Endothelial cell (in vitro differentiated cells): ENCODE measurements around the gene PSMD10. TPM values are rescaled to one million over a fixed set of nuclear protein-coding genes. Genes with fewer than 3 reads are reported as not detected.

Experiments
- DNase-seq: peaks from one replicate; pipeline ENCODE4 v3.0.0; 2021; ENCODE audit warnings: low spot score
- H3K27ac Mint-ChIP-seq: one replicate; pipeline ENCODE4 v1.8.0; 2021; ENCODE audit warnings: mixed read lengths, inconsistent platforms; ENCODE audit not compliant: unreplicated experiment
- H3K27me3 Mint-ChIP-seq: one replicate; pipeline ENCODE4 v1.8.0; 2021; ENCODE audit warnings: mild to moderate bottlenecking, moderate library complexity, mixed read lengths, inconsistent platforms; ENCODE audit not compliant: unreplicated experiment
- H3K36me3 Mint-ChIP-seq: one replicate; pipeline ENCODE4 v1.8.0; 2021; ENCODE audit warnings: mild to moderate bottlenecking, low read depth, mixed read lengths, inconsistent platforms; ENCODE audit not compliant: unreplicated experiment
- H3K4me1 Mint-ChIP-seq: one replicate; pipeline ENCODE4 v1.8.0; 2021; ENCODE audit warnings: mild to moderate bottlenecking, mixed read lengths, inconsistent platforms; ENCODE audit not compliant: unreplicated experiment
- H3K4me3 Mint-ChIP-seq: one replicate; pipeline ENCODE4 v1.8.0; 2021; ENCODE audit warnings: mild to moderate bottlenecking, mixed read lengths, inconsistent platforms; ENCODE audit not compliant: unreplicated experiment
- H3K9me3 Mint-ChIP-seq: one replicate; pipeline ENCODE4 v1.8.0; 2021; ENCODE audit warnings: mixed read lengths, inconsistent platforms; ENCODE audit not compliant: unreplicated experiment
- CTCF ChIP-seq: fragments of 200-600 bp; sonication (generic); IDR thresholded peaks from one replicate; pipeline ENCODE4 v1.5.0; 2021; ENCODE audit warnings: antibody characterized with exemption; ENCODE audit not compliant: unreplicated experiment
- total RNA-seq: library from RNA; stranded (reverse); fragmentation: NEBNext Ultra II Directional; extraction: Animal tissue kit (Norgen Biotek cat#: 25700); gene quantifications from one replicate; pipeline ENCODE4 v1.2.1, GENCODE V29; 2021; ENCODE audit not compliant: unreplicated experiment

PSMD10 gene
- total RNA-seq, 1 donor from 2014 or later, result 49.2 TPM

- H3K4me3 Mint-ChIP-seq, result no peak overlapping the region
- no peak for DNase-seq
- peaks cover 4% of the 10 kb centered on the region for H3K36me3 Mint-ChIP-seq
- H3K4me1 Mint-ChIP-seq, result no peaks in the 10 kb centered on the region
- H3K27me3 Mint-ChIP-seq, result no peaks in the 10 kb centered on the region
- H3K27ac Mint-ChIP-seq, result no peak overlapping the region
- no peak for TF ChIP-seq CTCF
- no peaks in the 10 kb centered on the region for H3K9me3 Mint-ChIP-seq
These were observed 10.2 kb downstream of the PSMD10 start for GRCh38 chrX:108081110-108081509.

GRCh38 chrX:108072746-108073145 is 18.6 kb downstream of the PSMD10 start:
- no peak for DNase-seq
- no peaks in the 10 kb centered on the region for H3K36me3 Mint-ChIP-seq
- no peak overlapping the region for H3K27ac Mint-ChIP-seq
- peaks cover 1% of the 10 kb centered on the region for H3K27me3 Mint-ChIP-seq
- H3K9me3 Mint-ChIP-seq, result no peaks in the 10 kb centered on the region
- no peak overlapping the region for H3K4me3 Mint-ChIP-seq
- TF ChIP-seq CTCF, result no peak
- H3K4me1 Mint-ChIP-seq, result peaks cover 8% of the 10 kb centered on the region

GRCh38 chrX:108071578-108071977 is 19.8 kb downstream of the PSMD10 start:
- Mint-ChIP-seq H3K4me1 (peaks cover 8% of the 10 kb centered on the region), H3K4me3 (no peak overlapping the region), H3K9me3 (no peaks in the 10 kb centered on the region), H3K27me3 (peaks cover 1% of the 10 kb centered on the region), H3K36me3 (no peaks in the 10 kb centered on the region), H3K27ac (no peak overlapping the region)
- no peak for TF ChIP-seq CTCF
- no peak for DNase-seq

- no peak for DNase-seq
- H3K27ac Mint-ChIP-seq, result no peak overlapping the region
- TF ChIP-seq CTCF, result no peak
- peaks cover 8% of the 10 kb centered on the region for H3K4me1 Mint-ChIP-seq
- H3K9me3 Mint-ChIP-seq, result no peaks in the 10 kb centered on the region
- no peaks in the 10 kb centered on the region for H3K36me3 Mint-ChIP-seq
- no peak overlapping the region for H3K4me3 Mint-ChIP-seq
- peaks cover 1% of the 10 kb centered on the region for H3K27me3 Mint-ChIP-seq
These were observed 20.5 kb downstream of the PSMD10 start for GRCh38 chrX:108070891-108071290.

GRCh38 chrX:108068121-108068520 is 23.2 kb downstream of the PSMD10 start:
- H3K27ac Mint-ChIP-seq, result no peak overlapping the region
- no peaks in the 10 kb centered on the region for H3K27me3 Mint-ChIP-seq
- no peaks in the 10 kb centered on the region for H3K36me3 Mint-ChIP-seq
- peaks cover 3% of the 10 kb centered on the region for H3K4me1 Mint-ChIP-seq
- H3K9me3 Mint-ChIP-seq, result no peaks in the 10 kb centered on the region
- H3K4me3 Mint-ChIP-seq, result no peak overlapping the region
- DNase-seq, result no peak
- no peak for TF ChIP-seq CTCF
